ENCODE measurements around the gene OBSL1.

Gene OBSL1

GRCh38 chr2:219596954-219597551 lies 25.7 kb upstream of the OBSL1 start:
- DNase-seq (ENCODE audit: low read depth in 2 of 2) = no peak

GRCh38 chr2:219595256-219595655 lies 23.9 kb upstream of the OBSL1 start:
- DNase-seq (ENCODE audit: low read depth in 2 of 2) = no peak

GRCh38 chr2:219593154-219593553 lies 21.8 kb upstream of the OBSL1 start:
- DNase-seq (ENCODE audit: low read depth in 2 of 2) = no peak

GRCh38 chr2:219592736-219593135 lies 21.4 kb upstream of the OBSL1 start:
- no peak for DNase-seq (ENCODE audit: low read depth in 2 of 2)

- no peak for DNase-seq (ENCODE audit: low read depth in 2 of 2)
Observed at GRCh38 chr2:219591091-219591490, 19.8 kb upstream of the OBSL1 start.

- DNase-seq (ENCODE audit: low read depth in 2 of 2) = no peak
Observed at GRCh38 chr2:219581346-219581745, 10.0 kb upstream of the OBSL1 start.

- DNase-seq (ENCODE audit: low read depth in 2 of 2) = no peak
Observed at GRCh38 chr2:219578811-219579613, 7.7 kb upstream of the OBSL1 start.

- DNase-seq (ENCODE audit: low read depth in 2 of 2) = no peak
Observed at GRCh38 chr2:219576505-219577388, 5.4 kb upstream of the OBSL1 start.

GRCh38 chr2:219575566-219576504 lies 4.5 kb upstream of the OBSL1 start:
- DNase-seq (ENCODE audit: low read depth in 2 of 2) = no peak

- DNase-seq (ENCODE audit: low read depth in 2 of 2) = no peak
Observed at GRCh38 chr2:219574484-219575311, 3.4 kb upstream of the OBSL1 start.

GRCh38 chr2:219573166-219573565 lies 1.8 kb upstream of the OBSL1 start:
- DNase-seq (ENCODE audit: low read depth in 2 of 2) = no peak

- DNase-seq (ENCODE audit: low read depth in 2 of 2) = no peak
Observed at GRCh38 chr2:219572237-219573001, 1.1 kb upstream of the OBSL1 start, which contains the start of gene INHA. INHA (plus strand) TSS chr2:219572310; CDS start chr2:219572375, 65 bp downstream.

GRCh38 chr2:219570924-219571310 lies 422 bp downstream of the OBSL1 start:
- no peak for DNase-seq (ENCODE audit: low read depth in 2 of 2)

GRCh38 chr2:219570194-219570923 lies 980 bp downstream of the OBSL1 start:
- DNase-seq (ENCODE audit: low read depth in 2 of 2) = no peak

- no peak for DNase-seq (ENCODE audit: low read depth in 2 of 2)
Observed at GRCh38 chr2:219569635-219570034, 1.7 kb downstream of the OBSL1 start.

GRCh38 chr2:219569041-219569440 lies 2.3 kb downstream of the OBSL1 start:
- DNase-seq (ENCODE audit: low read depth in 2 of 2) = no peak

- no peak for DNase-seq (ENCODE audit: low read depth in 2 of 2)
Observed at GRCh38 chr2:219567791-219568361, 3.5 kb downstream of the OBSL1 start.

- no peak for DNase-seq (ENCODE audit: low read depth in 2 of 2)
Observed at GRCh38 chr2:219567131-219567530, 4.2 kb downstream of the OBSL1 start.

GRCh38 chr2:219566640-219567039 lies 4.7 kb downstream of the OBSL1 start:
- DNase-seq (ENCODE audit: low read depth in 2 of 2) = no peak

All from fibroblast of skin of left quadriceps (primary cell).